ENCODE measurements around the gene GRXCR1.
A peak's percentile ranks its signal among the peaks of the same experiment; 100 is the strongest.

GRXCR1 gene

DNA sequence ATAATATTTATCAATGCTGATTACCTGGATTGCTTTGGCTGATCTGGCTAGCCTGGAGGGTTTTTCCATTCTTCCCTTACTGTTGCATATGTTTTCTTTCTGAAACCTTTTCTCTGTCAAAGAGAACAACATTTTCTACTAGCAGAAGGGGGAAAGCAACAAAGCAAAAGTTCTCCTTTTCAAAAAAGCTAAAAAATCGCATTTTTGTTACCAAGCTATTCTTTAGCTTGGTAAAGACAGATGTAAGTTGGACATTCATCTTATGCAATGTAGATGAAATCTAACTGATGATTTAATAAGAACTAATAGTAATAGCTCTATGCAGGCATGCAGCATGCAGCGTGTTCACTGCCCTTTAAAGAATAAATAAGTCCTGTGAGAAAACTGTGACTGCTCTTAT, at the start of gene GRXCR1:
Gene GRXCR1 (plus strand): TSS at position 301 of the 400 bp plus-strand sequence. CDS start 554 bp downstream, outside the sequence.
- FAIRE-seq = no peak

DNA sequence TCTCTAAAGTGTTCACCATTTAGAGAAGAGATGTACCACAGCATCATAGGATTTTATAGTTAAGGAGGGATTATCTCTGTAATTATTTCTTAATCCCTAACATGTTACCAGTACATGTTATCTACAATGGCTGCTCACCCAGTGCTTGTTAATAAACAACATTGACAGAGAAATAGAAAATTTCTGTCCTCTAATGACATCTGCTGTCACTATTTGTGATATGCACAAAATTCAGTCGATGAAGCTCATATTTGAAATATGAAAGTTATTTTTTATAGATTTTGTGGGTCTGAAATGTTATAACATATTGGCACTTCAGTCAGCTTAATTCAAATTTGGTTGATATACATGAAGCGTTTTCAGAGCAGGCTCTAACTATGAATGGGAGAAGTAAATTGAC, 48.8 kb upstream of the GRXCR1 start:
- FAIRE-seq = no peak

DNA sequence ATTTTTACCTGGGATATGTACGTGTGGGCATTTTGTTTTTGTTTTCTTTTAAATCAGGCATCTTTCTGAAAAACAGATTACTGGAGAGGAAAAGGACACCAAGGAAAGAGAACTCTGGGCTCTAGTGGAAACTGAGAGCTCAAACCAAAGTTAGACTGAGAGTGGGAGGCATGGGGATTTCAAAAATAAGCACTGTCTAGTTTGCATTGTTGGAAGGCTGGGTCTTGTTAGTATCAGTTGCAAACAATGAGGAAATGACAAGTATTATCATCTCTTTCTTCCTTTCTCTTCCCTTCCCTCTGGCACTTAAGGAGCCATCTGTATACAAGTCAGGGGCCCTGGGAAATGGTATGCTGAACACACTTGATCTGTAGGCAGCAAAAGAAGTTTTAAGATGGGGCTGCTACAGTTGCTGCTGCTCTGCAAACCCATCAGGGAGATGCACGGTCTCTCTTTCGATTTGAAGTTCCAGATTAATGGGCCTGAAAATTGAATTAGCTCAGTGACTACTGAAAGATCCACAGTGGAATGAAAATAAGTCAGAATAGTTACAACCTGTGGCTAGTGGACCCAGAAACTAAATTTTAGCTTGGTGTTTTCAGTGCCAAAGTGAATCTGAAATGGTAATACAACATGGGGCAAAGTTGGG, 48.0 kb upstream of the GRXCR1 start:
- FAIRE-seq = no peak

DNA sequence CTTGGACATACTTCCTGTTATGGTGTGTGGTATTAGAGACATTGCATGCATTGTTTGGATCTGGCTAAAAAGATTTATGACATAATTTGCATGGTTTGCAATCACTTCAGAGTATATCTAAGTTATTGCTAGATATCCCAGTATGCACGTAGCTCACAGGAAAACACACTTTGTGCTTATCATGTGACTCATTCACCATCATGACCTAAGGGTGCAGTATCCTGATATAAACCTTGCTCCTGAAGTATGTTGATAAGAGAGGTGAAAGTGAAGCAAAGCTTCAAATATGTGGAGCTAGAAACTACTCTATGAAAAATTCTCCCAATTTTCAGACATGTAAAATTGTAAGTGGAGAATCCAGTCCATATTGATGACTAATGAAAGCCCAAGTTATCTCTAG, 46.9 kb upstream of the GRXCR1 start:
- FAIRE-seq = no peak

DNA sequence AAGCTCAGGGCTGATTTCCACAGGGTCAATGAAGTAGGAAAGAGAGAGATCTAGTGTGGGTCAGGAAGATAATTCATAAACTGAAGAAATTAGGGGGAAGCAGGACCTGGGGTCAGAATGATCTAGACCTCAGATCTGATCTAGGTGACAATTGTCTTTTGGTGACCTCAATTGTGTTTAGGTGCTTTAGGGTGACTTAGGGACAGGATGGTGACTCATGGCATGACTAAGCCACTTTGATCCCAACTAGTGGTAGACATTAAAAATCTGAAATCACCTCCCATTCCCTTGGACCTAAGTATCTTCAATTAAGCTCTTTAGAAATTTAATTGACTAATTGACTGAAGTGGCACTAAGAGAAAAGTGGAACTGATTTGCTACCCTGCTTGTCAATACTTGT, 36.7 kb upstream of the GRXCR1 start:
- FAIRE-seq = no peak

DNA sequence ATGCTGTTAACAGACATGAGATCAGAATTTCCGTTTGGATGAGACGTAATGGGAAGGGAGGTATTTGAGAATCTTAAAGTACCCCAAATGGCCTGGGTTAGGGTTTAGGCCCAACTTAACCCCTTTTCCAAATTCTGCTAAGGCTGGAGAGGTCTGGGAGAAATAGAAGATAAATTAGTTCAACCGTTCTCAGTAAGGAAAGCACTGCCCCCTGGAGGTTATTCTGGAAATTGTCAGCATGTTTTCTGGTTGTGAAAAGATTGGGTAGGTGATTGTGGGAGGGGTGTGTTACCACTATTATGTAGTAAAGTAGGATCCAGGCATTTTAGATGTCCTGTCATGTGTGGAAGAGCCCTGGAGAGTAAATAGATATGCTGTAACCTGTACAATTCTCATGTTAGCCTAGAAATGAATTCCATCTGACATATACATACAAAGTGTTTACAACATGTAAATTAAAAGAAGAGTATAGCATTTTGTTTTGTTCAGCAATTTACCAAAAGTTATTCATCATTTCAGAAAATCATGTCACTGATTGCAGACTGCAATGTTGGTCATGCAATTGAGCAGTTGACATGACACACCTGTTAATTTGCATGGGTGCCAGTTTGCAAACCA, 26.8 kb upstream of the GRXCR1 start:
- FAIRE-seq = peak; percentile 21

DNA sequence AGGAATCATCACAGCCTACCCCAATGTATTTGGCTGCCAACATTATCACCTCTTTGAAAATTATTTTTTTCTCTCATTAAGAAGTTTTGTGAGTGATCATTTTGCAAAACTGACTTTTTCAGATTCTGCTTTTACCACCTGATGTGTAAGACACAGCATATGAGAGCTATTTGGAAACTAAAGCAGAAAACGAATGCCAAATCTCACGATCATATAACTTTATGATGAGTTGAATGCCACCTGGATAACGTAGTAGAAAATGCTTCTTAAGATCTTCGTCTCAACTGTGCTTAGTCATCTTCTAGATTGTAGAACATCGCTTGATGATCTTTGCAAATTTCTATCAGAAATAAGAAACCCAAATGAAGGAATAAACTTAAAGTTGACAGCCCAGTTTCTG, 21.3 kb upstream of the GRXCR1 start:
- FAIRE-seq = no peak

DNA sequence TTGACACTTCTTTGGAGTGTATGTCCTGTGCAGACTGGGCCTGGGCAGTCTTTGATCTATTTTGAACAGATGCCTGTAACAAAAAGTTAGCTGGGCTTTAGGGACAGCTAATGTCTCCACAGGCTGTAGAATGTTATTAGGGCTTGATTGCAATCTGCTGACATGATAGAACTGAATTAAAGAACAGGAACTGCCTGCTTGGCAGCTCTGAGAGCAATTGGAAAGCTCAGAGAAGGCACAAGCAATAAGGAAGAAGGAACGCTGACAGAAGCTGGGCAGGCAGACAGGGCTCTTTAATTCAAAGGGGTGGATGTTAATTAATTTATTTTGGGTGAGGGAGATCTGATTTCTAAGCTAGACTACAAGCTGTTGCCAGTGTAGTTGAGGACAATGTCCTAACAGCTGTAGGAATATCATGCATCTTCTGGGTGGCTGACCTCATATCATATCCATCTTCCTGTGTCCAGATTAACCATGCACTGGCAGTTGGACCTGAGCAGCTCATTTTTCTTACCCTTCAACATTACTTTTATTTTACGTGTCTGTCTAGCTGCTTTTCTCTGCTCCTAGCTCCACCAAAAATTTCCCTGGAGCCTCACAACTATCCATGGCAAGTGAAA, 20.7 kb upstream of the GRXCR1 start:
- FAIRE-seq = no peak

DNA sequence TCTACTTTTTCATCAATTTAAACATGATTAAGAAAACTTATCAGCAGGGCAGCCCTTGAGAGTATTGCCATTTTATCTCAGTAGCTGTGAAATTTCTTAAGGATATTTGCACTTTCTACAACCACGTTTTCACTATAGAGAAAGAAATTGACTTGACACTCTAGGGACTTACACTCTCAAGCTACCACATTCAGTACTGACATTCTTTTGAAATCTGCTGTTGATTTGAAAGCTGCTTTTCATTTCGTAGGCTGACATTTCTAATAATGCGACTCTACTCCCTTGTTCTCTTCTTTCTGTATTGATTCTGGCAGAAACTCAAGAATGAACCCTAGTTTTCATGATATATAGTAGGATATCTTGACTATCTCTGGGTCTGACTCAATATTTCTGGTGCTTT, 13.7 kb upstream of the GRXCR1 start:
- no peak for FAIRE-seq

DNA sequence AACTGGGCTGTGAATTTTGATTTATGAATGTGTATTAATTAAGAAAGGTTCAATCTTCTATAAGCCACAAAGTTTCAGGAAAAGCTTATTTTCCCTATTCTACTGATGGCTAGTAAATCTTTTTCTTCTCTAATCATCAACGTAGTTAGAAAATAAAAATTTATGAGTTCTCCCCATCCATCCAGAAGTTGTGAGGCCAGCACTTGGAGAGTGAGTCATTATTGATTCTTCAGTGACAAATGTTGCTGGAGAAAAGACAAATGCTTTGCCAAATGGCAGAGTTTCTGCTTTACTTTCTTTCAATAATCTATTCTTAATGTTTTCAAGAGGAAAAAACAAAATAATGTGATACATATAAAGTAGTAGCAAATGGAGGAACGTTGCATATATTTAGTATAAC, 11.3 kb upstream of the GRXCR1 start:
- FAIRE-seq = no peak

DNA sequence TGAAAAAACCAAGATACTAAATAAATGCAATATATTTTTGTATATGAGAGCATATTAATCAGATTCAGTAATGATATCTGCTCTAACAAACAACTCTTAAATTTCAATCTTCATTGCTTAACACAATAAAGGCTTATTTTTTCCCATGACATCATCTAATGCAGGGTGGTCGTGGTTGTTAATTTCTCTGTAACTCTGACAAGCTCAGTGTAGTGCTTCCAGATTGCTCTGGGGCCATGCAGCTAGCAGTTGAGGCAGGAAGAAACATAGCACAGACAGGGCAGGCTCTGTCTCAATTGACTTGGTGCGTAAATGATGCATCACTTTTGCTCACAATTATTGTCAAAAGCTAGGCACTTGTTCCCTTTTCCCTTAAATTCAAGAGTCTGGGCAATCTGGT, 869 bp upstream of the GRXCR1 start:
- FAIRE-seq = no peak

DNA sequence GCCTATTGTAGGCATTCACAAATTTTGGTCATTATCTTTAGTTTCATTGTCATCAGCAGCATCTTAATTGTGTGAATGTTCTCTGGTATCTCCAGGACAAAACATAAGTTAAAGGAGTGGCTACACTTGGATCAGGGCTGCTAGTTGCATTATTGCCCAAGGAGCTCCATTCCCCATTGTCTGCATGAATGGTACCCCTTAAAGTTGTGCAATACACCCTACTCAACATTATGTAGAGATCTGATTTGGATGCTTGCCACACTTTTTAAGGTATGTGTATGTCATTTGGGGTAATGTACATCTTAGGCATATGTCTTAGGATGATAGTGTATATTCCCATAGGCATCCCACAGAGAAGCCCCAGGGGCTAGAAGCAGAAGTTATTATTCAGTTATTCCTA, 2.9 kb downstream of the GRXCR1 start:
- no peak for FAIRE-seq

DNA sequence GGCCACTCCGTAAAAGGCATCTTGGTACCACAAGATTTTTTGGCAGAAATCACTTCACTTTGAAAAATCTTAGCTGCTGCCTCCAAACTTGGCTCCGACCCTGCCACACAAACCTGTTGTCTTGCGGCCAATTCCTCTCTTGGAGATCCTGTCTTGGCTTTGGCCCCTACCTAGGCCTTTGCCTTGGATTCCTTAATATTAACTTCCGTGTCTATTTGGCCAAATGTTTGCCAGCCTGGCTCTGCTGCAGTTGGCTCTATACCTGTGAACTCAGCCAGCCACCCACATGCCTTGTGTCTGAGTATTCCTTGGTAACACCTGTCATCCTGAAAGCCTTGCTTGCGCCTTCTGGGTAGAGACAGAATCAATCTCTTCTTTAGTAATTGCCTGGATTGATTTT, 12.5 kb downstream of the GRXCR1 start:
- FAIRE-seq = no peak

DNA sequence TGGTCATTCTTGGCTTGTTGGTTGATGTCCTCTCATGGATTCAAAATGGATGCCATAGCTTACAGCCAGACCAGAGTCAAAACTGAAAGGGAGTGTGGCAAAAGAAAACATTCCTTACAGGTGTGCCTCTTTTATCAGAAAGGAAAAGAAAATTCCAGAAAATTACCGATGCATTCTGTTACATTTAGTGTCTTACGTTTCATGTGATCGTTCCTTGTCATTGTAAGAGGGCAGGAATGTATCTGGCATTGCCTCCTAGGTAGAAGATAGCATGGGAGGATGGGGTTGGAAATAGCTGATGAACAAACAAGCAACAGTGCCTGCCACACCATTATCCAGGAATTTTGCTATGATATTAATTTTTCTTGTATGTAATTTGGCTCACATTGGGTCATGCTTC, 13.1 kb downstream of the GRXCR1 start:
- FAIRE-seq = no peak

DNA sequence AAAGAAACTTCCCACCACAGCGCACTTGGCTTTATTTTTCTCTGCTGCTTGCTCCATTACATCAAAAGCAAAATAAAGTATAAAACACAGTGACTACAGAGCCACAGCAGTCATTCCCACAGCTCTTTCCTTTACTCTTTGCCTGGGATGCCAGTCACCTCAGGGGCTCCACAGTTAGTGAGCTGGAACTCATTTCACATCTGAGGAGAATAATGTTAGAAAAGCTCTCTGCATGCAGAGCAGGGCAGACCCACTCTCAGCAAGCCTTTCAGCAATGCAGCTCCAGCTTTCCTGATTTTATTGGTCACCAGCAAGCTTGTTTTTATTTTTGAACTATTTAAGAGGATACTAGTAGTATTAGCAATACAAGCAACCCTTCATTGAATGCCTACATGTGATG, 13.8 kb downstream of the GRXCR1 start:
- FAIRE-seq = no peak

DNA sequence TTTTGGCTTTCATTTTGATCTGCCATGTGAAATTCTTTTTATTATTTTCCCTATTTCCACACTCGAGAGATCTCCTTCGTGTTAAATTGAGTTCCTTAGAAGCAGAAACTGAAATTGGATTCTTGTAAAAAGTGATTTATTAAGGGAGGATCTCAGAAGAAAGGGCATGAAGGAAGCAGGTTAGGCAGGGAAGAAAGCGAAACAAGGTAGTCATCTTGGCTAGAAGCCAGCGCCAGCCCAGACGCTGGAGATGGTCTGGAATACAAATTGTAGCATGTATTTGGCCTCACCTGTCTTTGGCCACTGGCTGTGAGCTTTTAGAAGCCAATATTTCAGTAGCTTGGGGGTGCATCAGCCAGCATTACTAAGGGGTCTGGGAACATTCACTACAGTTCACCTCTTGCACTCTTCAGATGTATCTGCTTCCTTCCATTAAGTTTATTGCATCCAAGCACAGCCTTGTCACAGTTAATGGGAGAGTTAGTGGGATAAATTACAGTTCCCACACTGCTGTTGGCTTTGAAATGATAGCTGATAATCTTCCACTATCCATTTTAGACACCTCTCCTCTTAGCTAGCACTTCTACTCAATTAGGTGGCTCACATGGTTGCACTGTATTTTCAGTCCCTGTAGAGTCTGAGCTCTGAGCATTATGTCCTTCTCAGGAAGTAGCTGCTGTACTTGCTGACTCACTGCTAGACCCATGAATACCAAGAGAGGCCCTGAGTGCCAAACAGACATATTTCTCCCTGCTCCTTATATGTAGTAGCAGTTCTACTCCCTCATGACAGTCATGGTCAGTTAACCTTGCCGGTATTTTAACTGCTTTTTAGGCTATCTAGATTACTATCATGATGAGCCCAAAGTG, 14.6 kb downstream of the GRXCR1 start:
- no peak for FAIRE-seq

DNA sequence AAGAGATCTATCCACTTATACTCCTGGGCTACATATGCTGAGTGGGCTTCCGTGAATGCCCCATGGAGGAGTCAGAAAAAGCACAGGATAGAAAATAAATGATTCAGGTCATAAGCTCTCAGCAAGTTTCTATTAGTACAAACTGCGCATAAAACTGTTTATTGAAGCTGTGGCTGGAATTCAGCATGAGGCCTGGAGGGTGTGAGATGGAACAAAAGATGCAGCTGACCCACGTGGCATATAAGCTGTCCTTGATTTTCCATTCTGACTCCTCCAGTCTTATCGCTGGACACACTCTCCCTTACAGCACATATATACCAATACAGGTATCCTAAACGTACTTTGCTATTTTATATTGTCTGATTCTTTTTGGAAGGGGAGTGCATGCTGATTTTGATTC, 17.9 kb downstream of the GRXCR1 start:
- FAIRE-seq = no peak

DNA sequence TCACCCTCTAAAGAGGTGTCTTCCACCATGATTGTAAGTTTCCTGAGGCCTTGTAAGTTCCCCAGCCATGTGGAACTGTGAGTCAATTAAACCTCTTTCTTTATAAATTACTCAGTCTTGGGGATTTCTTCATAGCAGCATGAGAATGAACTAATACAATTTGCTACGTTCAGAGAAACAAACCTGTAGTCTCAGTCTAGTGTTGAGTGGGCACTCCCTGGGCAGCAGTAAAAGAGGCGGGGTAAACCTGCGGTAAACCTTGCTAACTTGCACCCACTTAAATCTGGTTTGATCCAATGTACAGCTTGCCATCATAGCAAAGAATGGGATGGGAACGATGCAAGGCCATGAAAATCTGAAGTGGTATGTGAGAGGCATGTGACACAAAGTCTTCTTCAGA, 22.4 kb downstream of the GRXCR1 start:
- FAIRE-seq = no peak

DNA sequence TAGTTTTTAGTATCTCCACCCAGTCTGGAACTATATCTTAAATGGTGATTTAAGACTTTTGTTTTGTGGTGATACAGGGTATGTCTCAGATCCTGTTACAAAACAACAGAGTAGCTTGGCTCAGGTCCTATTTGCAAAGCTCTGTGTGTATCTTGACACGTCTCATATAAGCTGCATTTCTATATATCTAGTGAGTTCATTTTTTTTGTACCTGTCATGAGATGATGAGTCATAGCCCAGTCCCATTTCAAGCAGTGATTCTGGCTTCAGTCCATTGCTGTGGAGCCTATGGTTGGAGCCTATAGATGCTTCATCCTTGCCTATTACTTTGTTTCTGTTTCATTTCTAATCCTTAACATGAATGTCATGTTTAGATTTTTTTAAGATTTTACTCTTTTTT, 23.0 kb downstream of the GRXCR1 start:
- no peak for FAIRE-seq

DNA sequence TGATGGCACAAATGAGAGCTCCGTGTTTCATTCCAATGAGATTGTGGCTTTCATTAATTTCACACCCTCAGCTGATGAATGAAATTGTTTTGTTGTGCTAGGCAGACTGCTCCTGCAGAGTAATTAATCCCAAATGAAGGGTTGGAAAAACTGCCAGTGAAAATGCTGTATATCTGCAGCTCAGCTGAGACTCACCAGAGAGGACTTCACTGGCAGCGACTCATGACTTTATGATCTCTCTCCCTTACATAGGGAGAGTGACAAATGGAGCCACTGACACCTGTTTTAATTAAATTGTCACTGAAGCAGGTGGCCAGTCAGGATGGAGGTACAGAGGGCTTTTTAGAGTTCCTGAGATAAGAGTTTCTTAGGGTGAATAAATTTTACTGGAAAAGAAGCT, 24.8 kb downstream of the GRXCR1 start:
- FAIRE-seq = no peak

DNA sequence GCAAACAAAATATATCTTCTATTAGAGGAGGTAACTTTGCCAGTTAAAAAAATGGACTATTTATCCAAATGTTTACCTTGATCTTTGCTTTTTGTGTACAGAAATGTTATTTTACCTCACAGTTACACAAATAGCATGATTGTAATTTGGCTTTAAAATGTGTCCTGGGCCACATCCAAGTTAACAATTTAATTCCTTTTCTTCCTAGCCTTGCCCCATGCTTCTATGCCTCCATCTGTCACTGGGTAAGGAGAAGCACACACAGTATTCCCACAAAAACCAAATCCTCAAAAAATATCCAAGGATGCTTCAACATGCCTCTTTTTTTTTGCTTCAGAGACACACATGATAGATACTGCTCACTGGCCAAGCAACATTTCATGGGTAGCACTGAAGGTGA, 30.9 kb downstream of the GRXCR1 start:
- FAIRE-seq = no peak

DNA sequence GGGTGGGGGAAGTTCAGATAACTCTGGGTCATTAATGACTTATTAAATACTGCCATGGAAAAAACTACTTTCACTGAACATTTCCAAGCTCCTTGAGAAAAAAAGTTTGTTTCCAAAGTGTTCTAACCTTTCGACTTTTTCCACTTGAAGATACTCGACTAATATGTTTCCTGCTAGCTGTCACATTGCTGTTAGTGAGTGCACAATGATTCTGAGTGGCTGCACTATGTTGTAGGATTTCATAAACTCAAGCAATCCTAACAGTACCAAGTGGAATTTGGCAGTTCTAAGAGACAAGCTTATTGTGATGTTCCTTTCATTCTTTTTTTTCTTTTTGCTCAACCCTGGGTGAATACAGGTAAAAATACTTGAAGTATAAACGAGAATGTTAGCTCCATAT, 33.4 kb downstream of the GRXCR1 start:
- no peak for FAIRE-seq

DNA sequence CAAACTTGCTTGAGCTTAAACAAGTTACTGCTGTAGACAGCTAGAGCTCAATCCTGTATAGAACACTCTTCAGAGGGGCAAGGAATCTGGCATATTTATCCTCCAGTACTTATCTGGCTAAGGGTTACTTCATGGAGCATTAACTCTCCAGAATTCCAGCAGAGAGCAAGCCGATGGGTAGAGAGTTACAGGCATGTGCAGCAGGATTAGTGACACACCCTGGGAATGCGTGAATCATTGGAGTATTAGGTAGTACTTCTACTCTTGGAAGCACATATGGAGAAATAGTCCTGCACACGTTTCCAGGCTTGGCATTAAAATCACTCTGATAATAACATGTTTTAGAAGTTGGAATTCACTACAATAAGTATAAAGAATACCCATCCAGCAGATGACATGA, 35.4 kb downstream of the GRXCR1 start:
- FAIRE-seq = no peak

DNA sequence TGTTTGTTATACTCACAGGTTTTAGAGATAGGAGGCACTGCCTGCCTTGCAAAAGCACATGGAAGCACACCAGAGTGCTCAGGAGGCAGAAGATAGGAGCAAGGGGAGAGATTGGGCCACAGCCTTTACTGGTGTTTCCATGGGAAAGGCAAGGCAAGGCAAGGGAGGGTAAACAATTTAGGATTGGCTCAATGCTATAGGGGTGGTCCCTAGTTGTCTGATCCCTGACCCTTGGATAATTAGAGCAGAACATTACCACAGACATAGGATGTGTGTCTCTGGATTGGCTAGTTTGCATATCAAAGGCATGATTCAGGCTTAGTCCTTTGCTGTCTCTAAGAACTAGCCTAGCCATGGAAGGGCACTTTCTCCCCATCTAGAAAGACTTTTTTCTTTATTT, 36.1 kb downstream of the GRXCR1 start:
- no peak for FAIRE-seq

All from endometrium (tissue), 2 donors.